Cardiac muscle cell (in vitro differentiated cells and primary cell): ENCODE measurements around the gene CEP78. TPM values are rescaled to one million over a fixed set of nuclear protein-coding genes. Genes with fewer than 3 reads are reported as not detected.
A peak's percentile ranks its signal among the peaks of the same experiment; 100 is the strongest.

Experiments used
- DNase-seq, 2 donors: peaks; one replicate each; pipeline versions ENCODE4 v3.0.0 to v3.0.0-alpha.2; 2010 to 2017; ENCODE audit warnings: low read depth in 1 of 2, low spot score in 1 of 2
- H3K27ac ChIP-seq: fragments of 200-600 bp; sonication (generic); 2 replicates; pipeline ENCODE4 v1.5.1; 2016
- H3K27me3 ChIP-seq: fragments of 200-600 bp; sonication (generic); 2 replicates; pipeline ENCODE4 v1.6.0; 2016; ENCODE audit warnings: control low read depth
- H3K36me3 ChIP-seq: fragments of 200-600 bp; sonication (generic); 2 replicates; pipeline ENCODE4 v1.5.1; 2016; ENCODE audit warnings: control low read depth
- H3K4me1 ChIP-seq: fragments of 200-600 bp; sonication (generic); 2 replicates; pipeline ENCODE4 v1.8.1; 2017; ENCODE audit warnings: low read depth, mild to moderate bottlenecking, mixed run types
- H3K4me3 ChIP-seq: fragments of 200-600 bp; sonication (generic); 2 replicates; pipeline ENCODE4 v1.5.1; 2016; ENCODE audit warnings: mild to moderate bottlenecking
- H3K9me3 ChIP-seq: fragments of 200-600 bp; sonication (generic); 2 replicates; pipeline ENCODE4 v1.5.1; 2017; ENCODE audit warnings: low read depth, mild to moderate bottlenecking, control low read depth
- CTCF ChIP-seq: IDR thresholded peaks from 2 replicates; pipeline ENCODE4 v1.5.1; 2012; ENCODE audit warnings: low read depth, mild to moderate bottlenecking, low read length
- polyA plus RNA-seq: library from polyadenylated mRNA; unstranded; fragments of >200 nt; fragmentation: Nextera tagmentation; extraction: Ambion mirVana; gene quantifications from 2 replicates; pipeline ENCODE4 v1.2.1, GENCODE V29; 2016
- total RNA-seq: library from RNA; depleted of rRNA; stranded (reverse); fragments of >200 nt; gene quantifications from 2 replicates; pipeline ENCODE4 v1.2.3, GENCODE V29; 2016

The CEP78 gene
- total and polyA plus RNA-seq, 2 experiments from 2014 or later, result 14.7 to 31.9 TPM

- Histone ChIP-seq H3K36me3 (peaks cover 6% of the 10 kb centered on the region), H3K27me3 (no peaks in the 10 kb centered on the region), H3K9me3 (no peaks in the 10 kb centered on the region), H3K4me3 (peak overlapping the region; percentile 72), H3K27ac (no peak overlapping the region), H3K4me1 (peaks cover 5% of the 10 kb centered on the region)
- no peak for TF ChIP-seq CTCF
- peak in 1 of 2 donors; percentile 27 for DNase-seq
Observed at GRCh38 chr9:78297672-78297961, 61.7 kb downstream of the CEP78 start.

- DNase-seq, result peak; percentile 39 to 40
- Histone ChIP-seq H3K27ac (no peak overlapping the region), H3K27me3 (no peaks in the 10 kb centered on the region), H3K36me3 (peaks cover 9% of the 10 kb centered on the region), H3K9me3 (no peaks in the 10 kb centered on the region), H3K4me1 (peaks cover 5% of the 10 kb centered on the region), H3K4me3 (peak overlapping the region; percentile 72)
- TF ChIP-seq CTCF, result no peak
Observed at GRCh38 chr9:78298046-78298765, 62.3 kb downstream of the CEP78 start.

GRCh38 chr9:78300209-78300608, 64.3 kb downstream of the CEP78 start:
- no peak for DNase-seq
- Histone ChIP-seq H3K36me3 (peaks cover 9% of the 10 kb centered on the region), H3K4me1 (peaks cover 5% of the 10 kb centered on the region), H3K27ac (no peak overlapping the region), H3K9me3 (no peaks in the 10 kb centered on the region), H3K4me3 (no peak overlapping the region), H3K27me3 (no peaks in the 10 kb centered on the region)
- TF ChIP-seq CTCF, result no peak

DNA sequence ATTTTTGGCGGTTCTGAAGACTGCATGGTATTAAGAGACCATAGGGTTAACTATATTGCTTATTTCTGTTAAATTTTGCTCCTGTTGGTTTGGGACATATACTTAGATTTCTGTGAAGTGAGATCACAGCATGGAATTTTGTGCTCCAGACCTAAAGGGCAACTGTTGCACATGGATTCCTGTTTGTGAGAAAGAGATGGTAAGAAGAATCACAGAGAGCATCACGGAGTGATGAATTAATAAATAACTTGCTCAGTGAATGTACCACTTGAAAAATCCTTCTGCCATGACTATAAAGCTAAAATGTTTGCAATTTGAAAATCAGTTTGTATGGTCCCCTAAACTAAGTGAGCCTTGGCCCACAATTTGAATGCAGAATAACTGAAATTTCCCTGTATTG, 65.6 kb downstream of the CEP78 start:
- Histone ChIP-seq H3K4me1 (no peaks in the 10 kb centered on the region), H3K36me3 (peaks cover 14% of the 10 kb centered on the region), H3K9me3 (no peaks in the 10 kb centered on the region), H3K27ac (no peak overlapping the region), H3K27me3 (no peaks in the 10 kb centered on the region), H3K4me3 (no peak overlapping the region)
- DNase-seq, result no peak
- no peak for TF ChIP-seq CTCF

GRCh38 chr9:78303377-78304062, 67.6 kb downstream of the CEP78 start:
- Histone ChIP-seq H3K4me1 (no peaks in the 10 kb centered on the region), H3K9me3 (no peaks in the 10 kb centered on the region), H3K27ac (no peak overlapping the region), H3K27me3 (no peaks in the 10 kb centered on the region), H3K36me3 (peaks cover 23% of the 10 kb centered on the region), H3K4me3 (no peak overlapping the region)
- no peak for DNase-seq
- TF ChIP-seq CTCF, result no peak
